Occipital lobe (tissue), 1 donor: ENCODE data around the gene ZNF329. TPM values are rescaled to one million over a fixed set of nuclear protein-coding genes. Genes with fewer than 3 reads are reported as not detected.

ENCODE experiments used
- total RNA-seq: library from RNA; depleted of rRNA; stranded (reverse); fragments of >200 nt; gene quantifications from one replicate; pipeline ENCODE4 v1.2.3, GENCODE V29; 2014

Gene ZNF329
- total RNA-seq, 1 donor from 2014 or later: 28.4 TPM

Other genes with a start within 250 kb of the ZNF329 start
- gene ZNF417, start 234.2 kb downstream of the ZNF329 start, total RNA-seq: 39.3 TPM
- 64.3 TPM for gene ZNF418, start 215.4 kb downstream of the ZNF329 start, total RNA-seq
- 15.6 TPM for gene ZNF256, start 203.1 kb downstream of the ZNF329 start, total RNA-seq
- not detected for gene C19orf18, start 176.3 kb downstream of the ZNF329 start, total RNA-seq
- 57.1 TPM for gene ZNF606, start 148.0 kb downstream of the ZNF329 start, total RNA-seq
- 0.62 TPM for gene ZSCAN1, start 116.8 kb downstream of the ZNF329 start, total RNA-seq
- 13.4 TPM for gene ZNF135, start 91.5 kb downstream of the ZNF329 start, total RNA-seq
- gene ZSCAN18, start 52.6 kb downstream of the ZNF329 start, total RNA-seq: 87.0 TPM
- 25.1 TPM for gene ZNF274, start 32.3 kb upstream of the ZNF329 start, total RNA-seq
- 63.8 TPM for gene ZNF544, start 78.1 kb upstream of the ZNF329 start, total RNA-seq
- gene ZNF8, start 128.2 kb upstream of the ZNF329 start, total RNA-seq: 17.2 TPM
- gene ERVK3-1, start 154.6 kb upstream of the ZNF329 start, total RNA-seq: 20.6 TPM
- gene ZSCAN22, start 176.2 kb upstream of the ZNF329 start, total RNA-seq: 3.0 TPM
- gene A1BG, start 202.7 kb upstream of the ZNF329 start, total RNA-seq: 0.94 TPM
- 5.9 TPM for gene ZNF497, start 212.0 kb upstream of the ZNF329 start, total RNA-seq
- 0.94 TPM for gene ZNF837, start 230.2 kb upstream of the ZNF329 start, total RNA-seq
- gene RPS5, start 236.5 kb upstream of the ZNF329 start, total RNA-seq: 1,568 TPM
- gene RNF225, start 244.9 kb upstream of the ZNF329 start, total RNA-seq: not detected